WERI-Rb-1 (cell line): ENCODE data around the gene DNAH8.

Experiments
- DNase-seq: peaks from one replicate; pipeline ENCODE4 v3.0.0-alpha.2; 2020
- H3K27ac ChIP-seq: fragments of 250-450 bp; sonication (Bioruptor Pico); 2 replicates; pipeline ENCODE4 v1.5.1; 2020; ENCODE audit warnings: mild to moderate bottlenecking, moderate library complexity
- H3K27me3 ChIP-seq: fragments of 250-450 bp; sonication (Bioruptor Pico); 2 replicates; pipeline ENCODE4 v1.5.1; 2021; ENCODE audit warnings: mild to moderate bottlenecking, low read depth, moderate library complexity; ENCODE audit not compliant: insufficient read depth, severe bottlenecking
- H3K36me3 ChIP-seq: fragments of 250-450 bp; sonication (Bioruptor Pico); 2 replicates; pipeline ENCODE4 v1.5.1; 2020; ENCODE audit warnings: mild to moderate bottlenecking, moderate library complexity
- H3K4me3 ChIP-seq: 2 replicates; pipeline ENCODE4 v1.5.1; 2011; ENCODE audit warnings: low read depth, mild to moderate bottlenecking, control low read depth, low read length
- H3K9me3 ChIP-seq: fragments of 250-450 bp; sonication (Bioruptor Pico); 2 replicates; pipeline ENCODE4 v1.5.1; 2021; ENCODE audit warnings: mild to moderate bottlenecking, moderate library complexity; ENCODE audit not compliant: severe bottlenecking
- TF ChIP-seq, protein P1 (sequence below): IDR thresholded peaks from 2 replicates; pipeline ENCODE4 v1.5.1; 2011; ENCODE audit warnings: low read depth, mild to moderate bottlenecking, control low read depth, inconsistent platforms, low read length

The DNAH8 gene

DNA sequence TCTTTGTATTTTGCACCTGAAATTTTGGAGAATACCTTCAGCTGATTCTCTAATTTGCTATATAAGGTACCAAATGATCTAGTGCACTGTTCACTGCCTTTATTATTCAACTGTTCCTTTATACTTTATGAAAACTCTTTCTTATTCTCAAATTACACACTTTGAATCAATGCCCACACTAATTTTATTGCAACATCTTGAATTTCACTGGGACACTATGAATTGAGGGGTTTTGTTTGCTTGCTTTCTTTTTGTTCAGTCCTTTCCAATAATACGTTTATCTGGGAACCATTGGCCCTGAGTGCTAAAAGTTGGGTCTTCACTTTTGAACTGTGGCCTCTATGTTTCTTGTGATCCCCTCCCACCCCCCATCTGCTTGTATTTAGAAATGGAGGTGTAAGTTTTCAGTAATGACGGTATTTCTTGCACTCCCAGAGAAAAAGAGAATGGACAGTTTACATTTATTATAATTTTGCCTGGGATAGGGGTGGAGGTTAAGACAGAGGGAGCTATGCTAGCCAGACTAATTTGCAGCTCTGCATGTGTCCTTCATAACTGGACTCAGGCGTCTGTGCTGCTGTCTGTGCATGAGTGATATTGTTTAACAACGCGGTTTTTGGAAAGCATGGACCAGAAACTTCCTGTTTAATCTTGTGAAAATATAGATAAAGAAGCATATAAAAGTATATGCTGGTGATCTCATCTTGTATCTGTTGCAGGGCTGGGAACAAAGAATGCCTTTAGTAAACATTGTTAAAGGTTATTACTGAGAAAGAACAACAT lies 98.1 kb downstream of the DNAH8 start:
- H3K27me3 ChIP-seq, result no peaks in the 10 kb centered on the region
- H3K27ac ChIP-seq, result no peak overlapping the region
- H3K9me3 ChIP-seq, result no peaks in the 10 kb centered on the region
- H3K4me3 ChIP-seq, result no peak overlapping the region
- no peak for DNase-seq
- no peaks in the 10 kb centered on the region for H3K36me3 ChIP-seq
- TF ChIP-seq, protein P1, sequence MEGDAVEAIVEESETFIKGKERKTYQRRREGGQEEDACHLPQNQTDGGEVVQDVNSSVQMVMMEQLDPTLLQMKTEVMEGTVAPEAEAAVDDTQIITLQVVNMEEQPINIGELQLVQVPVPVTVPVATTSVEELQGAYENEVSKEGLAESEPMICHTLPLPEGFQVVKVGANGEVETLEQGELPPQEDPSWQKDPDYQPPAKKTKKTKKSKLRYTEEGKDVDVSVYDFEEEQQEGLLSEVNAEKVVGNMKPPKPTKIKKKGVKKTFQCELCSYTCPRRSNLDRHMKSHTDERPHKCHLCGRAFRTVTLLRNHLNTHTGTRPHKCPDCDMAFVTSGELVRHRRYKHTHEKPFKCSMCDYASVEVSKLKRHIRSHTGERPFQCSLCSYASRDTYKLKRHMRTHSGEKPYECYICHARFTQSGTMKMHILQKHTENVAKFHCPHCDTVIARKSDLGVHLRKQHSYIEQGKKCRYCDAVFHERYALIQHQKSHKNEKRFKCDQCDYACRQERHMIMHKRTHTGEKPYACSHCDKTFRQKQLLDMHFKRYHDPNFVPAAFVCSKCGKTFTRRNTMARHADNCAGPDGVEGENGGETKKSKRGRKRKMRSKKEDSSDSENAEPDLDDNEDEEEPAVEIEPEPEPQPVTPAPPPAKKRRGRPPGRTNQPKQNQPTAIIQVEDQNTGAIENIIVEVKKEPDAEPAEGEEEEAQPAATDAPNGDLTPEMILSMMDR, result no peak

DNA sequence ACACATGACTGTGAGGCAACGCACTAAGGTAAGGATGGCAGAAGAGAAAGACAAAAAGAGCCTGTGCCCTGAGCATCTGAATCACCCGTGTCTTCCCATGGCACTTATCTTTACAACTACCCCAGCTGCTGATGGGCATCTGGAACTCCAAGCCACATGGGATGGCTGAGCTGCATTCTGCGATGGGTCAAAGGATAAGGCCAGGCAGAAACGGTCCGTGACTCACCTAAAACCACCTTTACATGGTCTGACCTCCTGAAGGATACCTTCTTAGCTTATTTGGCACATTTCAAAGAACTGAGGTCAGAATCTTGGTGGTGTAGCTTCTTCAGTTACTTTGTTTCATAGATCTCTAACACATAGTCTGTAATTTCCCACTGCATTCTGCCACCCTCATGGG lies 99.7 kb downstream of the DNAH8 start:
- TF ChIP-seq, protein P1, result no peak
- H3K9me3 ChIP-seq, result no peaks in the 10 kb centered on the region
- no peak for DNase-seq
- no peak overlapping the region for H3K4me3 ChIP-seq
- no peak overlapping the region for H3K27ac ChIP-seq
- H3K27me3 ChIP-seq, result no peaks in the 10 kb centered on the region
- no peaks in the 10 kb centered on the region for H3K36me3 ChIP-seq

DNA sequence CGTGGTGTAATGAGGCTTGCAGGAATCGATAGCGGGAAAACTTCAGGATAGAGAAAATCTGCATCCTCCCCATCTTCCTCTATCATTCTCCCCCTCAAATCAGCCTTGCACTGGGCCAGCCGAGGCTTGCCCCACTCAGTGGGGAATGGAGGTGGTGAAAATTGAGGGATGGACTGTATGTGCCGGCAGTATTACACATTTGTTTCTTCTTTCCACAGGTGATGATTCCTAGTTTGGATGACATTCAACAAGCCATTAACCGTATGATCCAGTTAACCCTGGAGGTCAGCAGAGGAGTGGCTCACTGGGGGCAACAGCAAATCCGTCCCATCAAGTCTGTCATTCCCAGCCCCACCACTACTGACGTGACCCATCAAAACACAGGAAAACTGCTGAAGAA lies 100.1 kb downstream of the DNAH8 start:
- TF ChIP-seq, protein P1, result no peak
- Histone ChIP-seq H3K27ac (no peak overlapping the region), H3K4me3 (no peak overlapping the region), H3K9me3 (no peaks in the 10 kb centered on the region), H3K27me3 (no peaks in the 10 kb centered on the region), H3K36me3 (no peaks in the 10 kb centered on the region)
- DNase-seq, result no peak

DNA sequence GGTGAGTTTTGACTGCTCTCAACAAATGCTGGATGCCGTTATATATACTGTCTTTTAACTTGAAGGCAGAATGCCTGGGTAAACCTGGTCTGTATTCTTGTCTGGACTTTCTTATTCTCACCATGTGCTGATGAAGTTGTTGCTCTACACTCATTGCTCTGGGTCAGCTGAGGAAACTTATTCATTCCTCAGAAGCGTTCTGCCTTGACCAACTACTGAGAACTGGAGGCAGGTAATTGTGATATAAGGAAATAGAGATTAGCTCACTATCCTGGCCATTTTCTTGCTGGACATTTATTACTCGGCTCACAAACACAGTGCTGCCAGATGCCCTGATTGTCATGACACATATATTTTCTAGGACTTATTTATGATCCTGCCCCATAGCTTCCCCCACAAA lies 103.6 kb downstream of the DNAH8 start:
- TF ChIP-seq, protein P1, result no peak
- no peaks in the 10 kb centered on the region for H3K9me3 ChIP-seq
- no peak overlapping the region for H3K27ac ChIP-seq
- no peaks in the 10 kb centered on the region for H3K36me3 ChIP-seq
- no peaks in the 10 kb centered on the region for H3K27me3 ChIP-seq
- H3K4me3 ChIP-seq, result no peak overlapping the region
- no peak for DNase-seq

DNA sequence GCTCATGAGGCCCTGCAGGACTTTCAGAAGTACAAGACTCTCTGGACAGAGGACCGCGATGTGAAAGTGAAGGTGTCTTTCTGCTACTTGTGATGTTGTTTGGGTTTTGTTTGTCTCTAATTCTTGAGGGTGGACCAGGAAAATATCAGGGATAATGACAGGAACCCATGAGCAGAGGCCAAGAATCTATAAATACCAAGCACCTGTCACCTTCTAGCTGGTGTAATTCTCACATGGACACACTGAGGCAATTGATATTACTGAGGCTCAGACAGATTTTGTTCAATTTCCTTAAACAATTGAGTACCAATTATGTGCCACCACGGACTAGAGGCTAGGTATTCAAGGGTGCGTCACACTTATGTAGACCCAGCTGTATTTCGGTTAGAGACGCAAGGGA lies 107.9 kb downstream of the DNAH8 start:
- TF ChIP-seq, protein P1, result no peak

More for the DNA sequence above, 107.9 kb downstream of the DNAH8 start:
- Histone ChIP-seq H3K4me3 (no peak overlapping the region), H3K36me3 (no peaks in the 10 kb centered on the region), H3K27me3 (no peaks in the 10 kb centered on the region), H3K27ac (no peak overlapping the region), H3K9me3 (peaks cover 5% of the 10 kb centered on the region)
- no peak for DNase-seq
